ENCODE results near the gene SLC6A18.
A peak's percentile ranks its signal among the peaks of the same experiment; 100 is the strongest.
"Not testable (repeated sequence)": the region's sequence is repeated elsewhere in the genome, so short reads cannot be mapped to it uniquely, and the experiment has no call there.

SLC6A18 gene

GRCh38 chr5:1216918-1217295 lies 8.3 kb upstream of the SLC6A18 start:
- DNase-seq = no peak

DNA sequence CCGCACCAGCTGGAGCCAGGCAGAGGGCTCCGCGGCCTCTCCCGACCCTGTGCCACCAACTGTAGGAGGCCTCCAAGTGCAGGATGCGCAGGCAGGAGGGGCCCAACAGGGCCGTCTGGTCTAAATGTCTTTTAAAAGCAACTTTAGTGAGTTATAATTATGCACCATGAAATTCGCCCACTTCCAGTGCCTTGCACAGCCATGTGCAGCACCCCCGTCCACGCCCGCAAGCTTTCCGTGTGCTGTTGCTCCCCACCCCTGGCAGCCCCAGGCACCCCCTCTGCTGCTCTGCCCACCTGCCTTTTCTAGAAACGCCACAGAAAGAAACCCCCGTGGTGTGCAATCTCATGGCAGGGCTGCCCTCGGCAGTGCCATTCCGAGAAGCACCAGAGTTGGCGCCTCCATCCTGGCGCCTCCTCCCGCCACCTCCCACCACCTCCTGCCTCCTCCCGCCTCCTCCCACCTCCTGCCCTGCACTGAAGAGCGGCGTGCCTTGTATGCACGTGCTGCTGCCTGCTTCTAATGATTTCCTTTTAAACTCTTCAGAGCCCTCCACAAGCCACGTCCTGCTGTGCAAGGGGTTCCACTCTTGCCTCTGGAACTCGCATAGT lies 7.5 kb upstream of the SLC6A18 start:
- DNase-seq = no peak

GRCh38 chr5:1218351-1219080 lies 6.7 kb upstream of the SLC6A18 start:
- no peak for DNase-seq

DNA sequence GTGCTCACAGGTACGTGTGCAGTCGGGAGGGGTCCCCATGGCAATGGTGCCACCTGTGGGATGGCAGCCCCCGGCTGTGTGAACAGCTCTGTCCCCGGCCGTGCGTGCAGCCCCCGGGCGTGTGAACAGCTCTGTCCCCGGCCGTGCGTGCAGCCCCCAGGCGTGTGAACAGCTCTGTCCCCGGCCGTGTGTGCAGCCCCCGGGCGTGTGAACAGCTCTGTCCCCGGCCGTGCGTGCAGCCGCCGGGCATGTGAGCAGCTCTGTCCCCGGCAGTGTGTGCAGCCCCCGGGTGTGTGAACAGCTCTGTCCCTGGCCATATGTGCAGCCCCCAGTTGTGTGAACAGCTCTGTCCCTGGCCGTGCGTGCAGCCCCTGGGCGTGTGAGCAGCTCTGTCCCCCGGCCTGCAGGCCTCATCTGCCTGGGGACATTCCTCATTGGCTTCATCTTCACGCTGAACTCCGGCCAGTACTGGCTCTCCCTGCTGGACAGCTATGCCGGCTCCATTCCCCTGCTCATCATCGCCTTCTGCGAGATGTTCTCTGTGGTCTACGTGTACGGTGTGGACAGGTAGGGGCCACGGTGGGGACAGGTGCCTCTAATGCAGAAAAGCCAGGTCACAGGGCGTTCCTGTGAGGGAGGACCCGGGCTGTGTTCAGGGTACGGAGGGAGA lies 5.9 kb upstream of the SLC6A18 start:
- DNase-seq = no peak

- no peak for DNase-seq
Measured at GRCh38 chr5:1219768-1220100, 5.4 kb upstream of the SLC6A18 start.

DNA sequence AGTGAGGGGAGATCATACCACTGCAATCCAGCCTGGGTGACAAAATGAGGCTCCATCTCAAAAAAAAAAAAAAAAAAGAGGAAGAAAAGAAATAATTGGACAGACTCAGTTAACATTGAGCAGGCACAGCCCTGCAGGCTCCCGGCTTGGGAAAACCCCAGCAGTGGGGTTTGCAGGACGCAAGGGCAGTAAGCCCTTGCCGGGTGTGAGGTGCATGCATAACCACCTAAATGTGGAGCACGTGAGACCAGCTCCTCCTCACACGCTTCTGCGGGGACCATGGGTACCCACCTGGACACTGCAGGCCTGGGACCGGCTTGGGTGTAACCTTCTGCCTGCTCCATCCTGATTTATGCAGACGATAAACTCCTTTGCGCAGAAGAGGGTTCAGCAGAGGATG lies 4.8 kb upstream of the SLC6A18 start:
- DNase-seq = no peak

- no peak for DNase-seq
Measured at GRCh38 chr5:1220831-1221230, 4.3 kb upstream of the SLC6A18 start.

GRCh38 chr5:1221721-1222120 lies 3.5 kb upstream of the SLC6A18 start:
- DNase-seq = no peak

- DNase-seq = no peak
Measured at GRCh38 chr5:1222147-1222546, 3.0 kb upstream of the SLC6A18 start.

- DNase-seq = no peak
Measured at GRCh38 chr5:1222621-1223277, 2.4 kb upstream of the SLC6A18 start.

DNA sequence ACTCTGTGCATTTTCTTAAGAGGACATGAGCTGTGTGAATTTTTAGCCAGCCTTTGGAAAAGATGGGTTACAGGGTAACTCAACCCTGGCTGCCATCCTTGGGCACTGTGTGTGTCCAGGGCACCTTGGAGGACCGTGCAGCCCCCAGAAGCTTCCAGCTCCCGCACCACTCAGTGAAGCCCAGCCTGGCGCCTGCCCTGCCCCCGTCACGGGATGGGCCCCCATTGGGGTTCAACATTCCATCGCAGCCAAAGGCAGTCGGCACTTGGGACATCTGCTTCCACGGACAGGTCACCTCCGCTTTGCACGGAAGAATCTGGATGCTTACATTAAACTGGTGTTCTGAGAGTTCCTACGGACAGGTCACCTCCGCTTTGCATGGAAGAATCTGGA lies 1.9 kb upstream of the SLC6A18 start:
- no peak for DNase-seq

- no peak for DNase-seq
Measured at GRCh38 chr5:1224631-1225030, 550 bp upstream of the SLC6A18 start.

DNA sequence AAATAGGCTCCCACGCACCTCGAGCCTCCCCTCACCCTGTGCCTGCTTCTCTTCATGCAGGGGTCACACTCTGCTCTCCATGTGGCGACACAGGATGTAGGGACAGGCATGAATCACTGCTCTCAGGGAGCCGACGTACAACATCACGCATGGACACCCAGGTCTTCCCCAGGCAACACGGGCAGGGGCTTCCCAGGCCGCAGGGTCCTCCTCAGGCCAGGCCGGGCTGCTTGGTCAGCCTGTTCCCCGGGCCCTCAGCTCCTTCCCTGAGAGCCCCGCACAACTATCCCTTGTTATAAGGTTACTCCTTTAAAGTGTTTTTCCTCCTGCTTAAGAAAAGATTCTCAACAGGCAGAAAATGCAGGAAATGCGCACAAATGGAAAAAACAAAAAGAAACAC lies 1.1 kb downstream of the SLC6A18 start:
- DNase-seq = no peak

- no peak for DNase-seq
Measured at GRCh38 chr5:1226839-1227581, 1.8 kb downstream of the SLC6A18 start.

DNA sequence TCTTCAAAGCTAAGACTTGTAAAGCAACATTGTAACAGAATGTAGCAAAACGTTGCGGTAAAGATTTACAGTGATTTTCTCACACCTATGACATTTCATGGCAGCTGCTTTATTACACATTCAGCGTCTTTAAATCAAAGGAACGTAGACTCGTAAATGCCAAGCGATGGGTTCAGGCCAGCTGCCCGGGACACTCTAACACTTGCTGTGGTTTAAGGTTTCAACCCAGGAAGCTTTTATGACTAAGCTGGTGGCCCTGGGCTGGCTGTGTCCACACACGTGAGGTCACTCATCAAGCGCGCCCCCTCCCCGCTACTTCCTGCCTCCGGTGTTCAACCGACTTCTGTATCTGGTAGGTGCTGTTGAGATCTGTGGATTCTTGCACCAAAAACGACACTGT lies 2.5 kb downstream of the SLC6A18 start:
- DNase-seq = no peak

DNA sequence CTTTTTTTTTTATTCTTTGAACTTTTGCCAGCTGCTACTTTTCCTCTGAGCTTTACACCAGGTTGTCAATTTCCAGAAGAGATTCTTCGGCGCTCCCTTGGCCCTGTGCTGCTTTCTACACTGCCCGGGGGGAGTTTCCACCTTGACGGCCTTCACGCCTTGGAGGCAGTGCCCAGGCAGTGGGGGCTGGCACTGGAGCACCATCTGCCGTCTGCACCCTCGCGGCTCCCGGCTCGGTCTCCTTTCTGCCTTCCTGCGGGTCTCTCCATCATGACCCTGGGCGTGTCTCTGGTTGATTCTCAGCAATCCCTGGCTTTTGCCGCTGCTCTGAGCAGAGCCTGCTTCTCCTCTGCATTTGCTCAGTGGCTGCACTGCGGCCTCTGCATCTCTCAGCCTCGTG lies 2.9 kb downstream of the SLC6A18 start:
- DNase-seq = no peak

- not testable (repeated sequence) for DNase-seq
Measured at GRCh38 chr5:1229023-1229422, 3.8 kb downstream of the SLC6A18 start.

- DNase-seq = no peak
Measured at GRCh38 chr5:1229822-1230221, 4.6 kb downstream of the SLC6A18 start.

DNA sequence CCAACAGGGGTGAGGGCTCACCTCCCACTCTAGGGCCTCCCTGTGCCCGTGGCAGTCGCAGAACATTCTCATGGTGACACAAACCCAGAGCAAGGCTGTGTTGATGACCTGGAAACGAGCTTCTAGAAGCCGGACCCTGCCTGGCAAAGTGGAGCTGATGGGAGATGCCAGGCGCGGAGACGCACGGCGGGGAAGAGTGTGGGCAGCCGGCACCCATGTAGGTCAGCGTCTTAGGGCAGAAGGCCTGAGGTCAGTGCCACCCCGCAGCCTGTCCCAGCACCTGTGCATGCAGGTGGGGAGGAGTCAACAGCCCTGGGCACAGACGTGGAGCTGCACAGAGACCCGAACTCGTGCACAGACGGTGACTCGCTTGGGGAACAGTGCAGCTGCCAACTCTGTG lies 5.4 kb downstream of the SLC6A18 start:
- no peak for DNase-seq

GRCh38 chr5:1231354-1231905 lies 6.2 kb downstream of the SLC6A18 start:
- DNase-seq = no peak

- DNase-seq = no peak
Measured at GRCh38 chr5:1232780-1233179, 7.6 kb downstream of the SLC6A18 start.

DNA sequence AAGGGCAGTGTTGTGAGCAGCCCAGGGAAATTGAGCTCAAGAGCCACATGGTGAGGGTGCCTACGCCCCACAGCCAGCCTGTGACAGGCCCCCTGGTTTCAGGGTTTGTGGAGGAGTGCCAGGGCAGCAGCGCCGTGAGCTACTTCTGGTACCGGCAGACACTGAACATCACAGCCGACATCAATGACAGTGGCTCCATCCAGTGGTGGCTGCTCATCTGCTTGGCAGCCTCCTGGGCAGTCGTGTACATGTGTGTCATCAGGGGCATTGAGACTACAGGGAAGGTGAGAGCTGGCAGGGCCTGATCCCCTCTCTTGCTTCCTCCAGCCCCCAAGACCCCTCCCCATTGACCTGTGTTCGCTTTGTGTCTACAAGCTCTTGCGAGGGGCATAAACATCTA lies 10.2 kb downstream of the SLC6A18 start:
- peak; percentile 25 for DNase-seq

DNA sequence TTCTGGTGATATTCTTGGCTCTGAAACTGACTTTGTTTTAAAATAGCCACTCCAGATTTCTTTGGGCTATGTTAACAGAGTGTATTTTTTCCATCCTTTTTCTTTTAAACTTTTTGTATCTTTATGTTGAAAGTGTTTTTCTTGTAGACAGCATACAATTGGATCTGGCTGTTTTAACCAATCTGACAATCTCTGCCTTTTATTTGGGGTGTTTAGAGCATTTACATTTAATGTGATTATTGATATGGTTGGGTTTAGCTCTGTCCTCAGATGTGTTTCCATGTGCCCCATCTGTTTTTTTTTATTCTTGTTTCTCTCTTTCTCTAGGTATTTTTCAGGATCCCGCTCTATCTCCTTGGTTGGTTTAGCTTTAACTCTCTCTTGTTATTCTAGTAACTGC lies 10.7 kb downstream of the SLC6A18 start:
- no peak for DNase-seq
